Cardiac fibroblast (primary cell): Measurements from ENCODE around the gene CDK8.

Source experiments
- DNase-seq, 2 donors: peaks; one replicate each; pipeline versions ENCODE4 v3.0.0 to v3.0.0-alpha.2; 2010; ENCODE audit warnings: low read depth in 2 of 2
- H3K4me3 ChIP-seq, 2 donors: replicated peaks in 1 of 2; 1 replicate in 1 of 2; 2 replicates in 1 of 2; pipeline ENCODE4 v1.5.1; 2011; ENCODE audit warnings: low read depth in 2 of 2, low read length in 2 of 2, mild to moderate bottlenecking in 2 of 2, moderate library complexity in 1 of 2
- TF ChIP-seq, protein P1 (sequence below): IDR thresholded peaks from one replicate; pipeline ENCODE4 v1.5.1; 2011; ENCODE audit warnings: low read depth, mild to moderate bottlenecking, low read length, inconsistent platforms

CDK8 gene

DNA sequence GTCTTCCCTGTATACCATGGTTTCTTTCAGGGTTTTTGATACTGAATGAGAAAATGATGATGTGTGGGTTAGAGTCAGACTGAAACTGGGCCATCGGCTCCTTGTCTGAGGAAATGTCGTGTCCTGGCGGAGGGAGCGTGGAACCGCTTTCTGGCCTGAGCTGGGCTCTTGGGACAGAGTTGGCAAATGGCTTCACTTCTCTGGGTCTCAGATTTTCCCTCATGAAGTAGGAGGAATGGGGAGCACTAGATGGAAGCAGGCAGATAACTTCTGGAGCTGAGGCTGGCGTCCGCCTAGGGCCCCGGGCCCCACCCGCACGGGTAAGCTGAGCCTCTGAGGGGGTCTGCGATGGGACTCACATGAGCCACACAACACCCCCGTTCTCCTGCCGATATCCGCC, 170.3 kb downstream of the CDK8 start:
- DNase-seq, result no peak
- H3K4me3 ChIP-seq, result no peak overlapping the region
- TF ChIP-seq, protein P1, sequence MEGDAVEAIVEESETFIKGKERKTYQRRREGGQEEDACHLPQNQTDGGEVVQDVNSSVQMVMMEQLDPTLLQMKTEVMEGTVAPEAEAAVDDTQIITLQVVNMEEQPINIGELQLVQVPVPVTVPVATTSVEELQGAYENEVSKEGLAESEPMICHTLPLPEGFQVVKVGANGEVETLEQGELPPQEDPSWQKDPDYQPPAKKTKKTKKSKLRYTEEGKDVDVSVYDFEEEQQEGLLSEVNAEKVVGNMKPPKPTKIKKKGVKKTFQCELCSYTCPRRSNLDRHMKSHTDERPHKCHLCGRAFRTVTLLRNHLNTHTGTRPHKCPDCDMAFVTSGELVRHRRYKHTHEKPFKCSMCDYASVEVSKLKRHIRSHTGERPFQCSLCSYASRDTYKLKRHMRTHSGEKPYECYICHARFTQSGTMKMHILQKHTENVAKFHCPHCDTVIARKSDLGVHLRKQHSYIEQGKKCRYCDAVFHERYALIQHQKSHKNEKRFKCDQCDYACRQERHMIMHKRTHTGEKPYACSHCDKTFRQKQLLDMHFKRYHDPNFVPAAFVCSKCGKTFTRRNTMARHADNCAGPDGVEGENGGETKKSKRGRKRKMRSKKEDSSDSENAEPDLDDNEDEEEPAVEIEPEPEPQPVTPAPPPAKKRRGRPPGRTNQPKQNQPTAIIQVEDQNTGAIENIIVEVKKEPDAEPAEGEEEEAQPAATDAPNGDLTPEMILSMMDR, result no peak

DNA sequence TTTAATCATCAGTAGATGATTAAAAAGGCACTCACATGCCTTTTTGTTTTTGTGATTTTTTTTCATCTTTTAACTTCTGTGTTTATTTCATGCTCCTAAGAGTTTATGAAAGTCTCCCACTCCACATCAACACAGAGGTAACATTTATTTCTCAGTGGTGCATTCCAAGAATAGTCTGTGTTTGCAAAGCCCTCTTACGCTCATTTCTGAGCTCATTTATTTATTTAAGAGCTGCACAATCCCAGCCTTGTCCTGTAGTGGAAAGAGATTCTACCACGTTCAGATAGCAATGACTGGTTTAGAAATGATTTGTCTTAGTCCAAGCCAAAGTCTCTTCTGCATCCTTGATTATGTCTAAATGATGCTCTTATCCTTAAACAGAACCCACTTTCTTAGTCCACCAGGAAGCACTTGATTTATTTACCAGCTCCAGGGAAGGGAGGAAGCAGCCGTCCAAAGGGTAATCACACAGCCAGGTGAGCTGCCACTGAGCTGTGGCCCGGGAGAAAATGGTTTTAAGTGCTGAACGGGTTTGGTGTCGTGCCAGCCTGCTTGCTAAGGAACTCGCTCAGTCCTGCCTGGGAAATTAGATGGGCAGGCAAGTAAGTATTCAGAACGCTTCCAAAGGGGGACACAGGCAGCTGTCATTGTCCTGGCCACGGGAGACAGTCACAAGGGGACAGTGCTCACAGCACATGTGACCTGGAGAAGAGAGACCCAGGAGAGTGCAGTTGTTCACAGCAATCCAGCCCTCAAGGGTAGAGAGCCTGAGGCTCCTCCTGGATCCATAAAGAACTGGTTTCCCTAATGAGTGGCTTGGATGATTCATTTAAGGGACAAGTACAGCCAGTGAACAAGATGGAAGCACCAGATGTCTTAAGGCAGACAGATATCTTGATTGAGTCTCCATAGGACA, 171.8 kb downstream of the CDK8 start:
- H3K4me3 ChIP-seq, result no peak overlapping the region
- TF ChIP-seq, protein P1, result no peak
- peak in 1 of 2 donors; percentile 57 for DNase-seq

DNA sequence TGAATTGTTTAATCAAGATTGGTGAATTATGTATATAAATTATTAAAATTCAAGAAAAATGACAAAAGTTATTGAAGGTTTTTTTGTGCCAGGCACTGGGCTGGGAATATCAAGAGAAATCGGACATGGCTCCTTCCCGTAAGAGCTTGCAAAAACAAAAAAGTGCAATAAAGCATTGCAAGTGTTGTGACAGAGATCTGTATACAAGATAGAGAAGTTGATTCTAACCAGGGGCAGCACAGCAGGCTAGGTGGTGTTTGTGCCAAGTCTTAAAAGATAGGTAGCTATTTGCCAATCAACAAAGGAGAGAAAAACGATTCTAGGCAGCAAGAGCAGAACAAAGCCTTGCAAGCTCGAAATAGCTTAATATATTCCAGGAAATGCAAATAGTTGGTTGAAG, 179.8 kb downstream of the CDK8 start:
- TF ChIP-seq, protein P1, result no peak
- H3K4me3 ChIP-seq, result no peak overlapping the region
- DNase-seq, result no peak

DNA sequence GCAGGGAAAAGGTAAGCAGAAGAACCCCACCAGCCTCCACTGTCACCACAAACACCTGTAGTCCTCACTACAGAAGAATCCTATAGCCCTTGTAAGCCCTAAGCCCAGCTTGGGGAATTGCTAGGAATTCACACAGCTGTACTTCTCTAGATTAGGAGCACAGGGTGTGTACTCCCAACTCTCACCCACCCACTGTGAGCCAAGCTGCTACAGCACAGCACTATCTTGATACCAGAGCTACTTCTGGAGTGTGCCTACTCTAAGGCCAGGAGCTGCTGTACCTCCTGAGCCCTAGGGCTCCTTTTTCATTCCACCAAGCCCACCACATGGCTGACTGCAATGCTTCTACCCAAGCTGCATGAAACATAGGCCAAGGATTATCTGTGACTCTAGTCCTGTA, 181.2 kb downstream of the CDK8 start:
- TF ChIP-seq, protein P1, result no peak
- DNase-seq, result no peak
- no peak overlapping the region for H3K4me3 ChIP-seq

DNA sequence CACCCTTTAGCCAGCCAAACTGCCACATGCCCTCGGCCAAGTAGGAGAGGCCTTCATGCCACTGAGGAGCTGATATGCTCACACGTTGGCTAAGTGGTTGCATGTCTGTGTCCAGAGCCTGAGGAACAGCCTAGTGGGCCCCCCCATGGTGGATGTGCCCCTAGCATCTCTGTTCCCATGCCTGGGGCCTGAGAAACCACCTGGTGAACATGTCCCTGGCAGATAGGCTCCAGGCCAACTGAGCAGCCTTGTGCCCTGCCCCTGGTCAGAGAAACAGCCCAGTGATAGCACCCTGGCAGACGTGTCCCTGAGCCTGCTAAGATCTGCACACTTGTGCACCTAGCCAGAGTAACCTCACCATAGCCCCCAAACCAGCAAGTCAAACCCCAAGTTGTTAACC, 181.7 kb downstream of the CDK8 start:
- no peak for DNase-seq
- H3K4me3 ChIP-seq, result no peak overlapping the region
- TF ChIP-seq, protein P1, result no peak

DNA sequence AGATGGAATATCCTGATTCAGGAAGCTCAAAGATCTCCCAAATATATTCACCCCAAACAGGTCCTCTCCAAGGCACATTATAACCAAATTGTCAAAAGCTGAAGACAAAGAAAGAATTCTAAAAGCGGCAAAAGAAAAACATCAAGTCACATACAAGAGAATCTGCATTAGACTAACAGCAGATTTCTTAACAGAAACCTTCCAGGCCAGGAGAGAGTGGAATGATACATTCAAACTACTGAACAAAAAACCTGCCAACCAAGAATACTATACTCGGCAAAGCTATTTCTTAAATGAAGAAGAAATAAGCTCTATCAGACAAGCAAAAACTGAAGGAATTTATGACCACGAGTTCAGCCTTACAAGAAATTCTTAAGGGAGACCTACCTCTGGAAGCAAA, 183.0 kb downstream of the CDK8 start:
- no peak for DNase-seq
- TF ChIP-seq, protein P1, result no peak
- no peak overlapping the region for H3K4me3 ChIP-seq
